Esophagus squamous epithelium (tissue), 4 donors: Measurements from ENCODE around the gene P3H2.

Experiments
- POLR2A ChIP-seq, 4 donors: fragments of 450-650 bp; IDR thresholded peaks; one replicate each; pipeline ENCODE4 v1.6.1; 2017; ENCODE audit warnings: antibody characterized with exemption in 4 of 4, mild to moderate bottlenecking in 4 of 4, moderate library complexity in 3 of 4
- TF ChIP-seq, protein P1 (sequence below), 6 experiments: fragments of 450-650 bp in 4 of 6; fragments of 200-600 bp in 2 of 6; sonication (generic) in 2 of 6; IDR thresholded peaks; one replicate each; pipeline ENCODE4 v1.5.1; 2016 to 2019; ENCODE audit warnings: antibody characterized with exemption in 6 of 6, mild to moderate bottlenecking in 4 of 6, moderate library complexity in 4 of 6

DNA sequence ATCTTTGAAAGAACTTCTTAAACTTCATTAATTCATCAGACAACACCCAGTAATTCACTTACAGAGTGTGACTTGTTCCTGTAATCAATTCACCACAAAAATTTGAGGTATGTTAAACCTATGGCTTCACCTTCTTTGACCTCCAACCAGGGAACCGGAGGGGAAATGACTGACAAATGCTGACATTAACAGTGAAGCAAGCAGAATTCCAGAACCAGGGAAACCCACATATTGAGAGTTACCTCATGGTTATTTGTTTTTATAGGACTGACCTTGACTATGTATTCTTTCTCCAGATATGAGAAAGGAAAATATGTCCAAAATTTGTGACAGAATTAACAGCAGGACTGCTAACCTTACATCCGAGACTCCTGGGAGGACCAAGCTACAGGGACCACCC lies 2.7 kb downstream of the P3H2 start:
- TF ChIP-seq, protein P1, sequence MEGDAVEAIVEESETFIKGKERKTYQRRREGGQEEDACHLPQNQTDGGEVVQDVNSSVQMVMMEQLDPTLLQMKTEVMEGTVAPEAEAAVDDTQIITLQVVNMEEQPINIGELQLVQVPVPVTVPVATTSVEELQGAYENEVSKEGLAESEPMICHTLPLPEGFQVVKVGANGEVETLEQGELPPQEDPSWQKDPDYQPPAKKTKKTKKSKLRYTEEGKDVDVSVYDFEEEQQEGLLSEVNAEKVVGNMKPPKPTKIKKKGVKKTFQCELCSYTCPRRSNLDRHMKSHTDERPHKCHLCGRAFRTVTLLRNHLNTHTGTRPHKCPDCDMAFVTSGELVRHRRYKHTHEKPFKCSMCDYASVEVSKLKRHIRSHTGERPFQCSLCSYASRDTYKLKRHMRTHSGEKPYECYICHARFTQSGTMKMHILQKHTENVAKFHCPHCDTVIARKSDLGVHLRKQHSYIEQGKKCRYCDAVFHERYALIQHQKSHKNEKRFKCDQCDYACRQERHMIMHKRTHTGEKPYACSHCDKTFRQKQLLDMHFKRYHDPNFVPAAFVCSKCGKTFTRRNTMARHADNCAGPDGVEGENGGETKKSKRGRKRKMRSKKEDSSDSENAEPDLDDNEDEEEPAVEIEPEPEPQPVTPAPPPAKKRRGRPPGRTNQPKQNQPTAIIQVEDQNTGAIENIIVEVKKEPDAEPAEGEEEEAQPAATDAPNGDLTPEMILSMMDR (IDR thresholded peaks at IDR 0.05) = no peak
- TF ChIP-seq POLR2A (IDR thresholded peaks at IDR 0.05) = no peak
